H9 (cell line): ENCODE results near the gene CYP24A1. TPM values are rescaled to one million over a fixed set of nuclear protein-coding genes. Genes with fewer than 3 reads are reported as not detected.

Experiments
- DNase-seq: peaks from one replicate; pipeline ENCODE4 v3.0.0-alpha.2; 2017
- H2AFZ ChIP-seq: one replicate; pipeline ENCODE4 v1.6.1; 2013; ENCODE audit warnings: mild to moderate bottlenecking, low read length, control low read depth, moderate library complexity
- H2AK5ac ChIP-seq: 2 replicates; pipeline ENCODE4 v1.6.1; 2013; ENCODE audit warnings: low read length, control low read depth, mixed read lengths; ENCODE audit not compliant: insufficient read length
- H2BK120ac ChIP-seq: one replicate; pipeline ENCODE4 v1.6.1; 2013; ENCODE audit warnings: low read depth, mild to moderate bottlenecking, low read length, control low read depth, inconsistent platforms; ENCODE audit not compliant: poor library complexity, severe bottlenecking
- H2BK12ac ChIP-seq: 2 replicates; pipeline ENCODE4 v1.6.1; 2013; ENCODE audit warnings: low read length, control low read depth, mixed read lengths, low read depth; ENCODE audit not compliant: insufficient read length
- H2BK15ac ChIP-seq: 2 replicates; pipeline ENCODE4 v1.6.1; 2013; ENCODE audit warnings: low read depth, low read length, control low read depth
- H2BK20ac ChIP-seq: one replicate; pipeline ENCODE4 v1.6.1; 2013; ENCODE audit warnings: low read depth, mild to moderate bottlenecking, low read length, control low read depth, inconsistent platforms; ENCODE audit not compliant: poor library complexity, severe bottlenecking
- H2BK5ac ChIP-seq: 2 replicates; pipeline ENCODE4 v1.6.1; 2013; ENCODE audit warnings: low read length, control low read depth, mixed read lengths; ENCODE audit not compliant: insufficient read length
- H3K14ac ChIP-seq: 2 replicates; pipeline ENCODE4 v1.6.1; 2013; ENCODE audit warnings: low read length, control low read depth; ENCODE audit not compliant: insufficient read depth
- H3K18ac ChIP-seq: 2 replicates; pipeline ENCODE4 v1.6.1; 2013; ENCODE audit warnings: low read depth, mild to moderate bottlenecking, mixed read lengths, low read length, control low read depth; ENCODE audit not compliant: insufficient read length
- H3K23ac ChIP-seq: 2 replicates; pipeline ENCODE4 v1.6.1; 2013; ENCODE audit warnings: low read length, control low read depth, mixed read lengths, low read depth; ENCODE audit not compliant: insufficient read length
- H3K23me2 ChIP-seq: 2 replicates; pipeline ENCODE4 v1.6.1; 2013; ENCODE audit warnings: low read depth, mild to moderate bottlenecking, mixed read lengths, low read length, control low read depth; ENCODE audit not compliant: insufficient read length, poor library complexity, severe bottlenecking
- H3K27ac ChIP-seq: 2 replicates; pipeline ENCODE4 v1.5.1; 2013; ENCODE audit warnings: low read length, control low read depth, mixed read lengths, low read depth; ENCODE audit not compliant: insufficient read length
- H3K27me3 ChIP-seq: 2 replicates; pipeline ENCODE4 v1.6.1; 2013; ENCODE audit warnings: low read length, control low read depth, inconsistent platforms; ENCODE audit not compliant: insufficient read depth
- H3K4ac ChIP-seq: 2 replicates; pipeline ENCODE4 v1.6.1; 2013; ENCODE audit warnings: low read depth, mild to moderate bottlenecking, control low read depth, inconsistent platforms, low read length, moderate library complexity
- H3K4me1 ChIP-seq: 2 replicates; pipeline ENCODE4 v1.6.1; 2013; ENCODE audit warnings: low read length, control low read depth, inconsistent platforms; ENCODE audit not compliant: insufficient read depth
- H3K4me2 ChIP-seq: 2 replicates; pipeline ENCODE4 v1.6.1; 2013; ENCODE audit warnings: low read length, control low read depth, mixed read lengths; ENCODE audit not compliant: insufficient read length, insufficient read depth
- H3K56ac ChIP-seq: 2 replicates; pipeline ENCODE4 v1.6.1; 2013; ENCODE audit warnings: low read depth, mild to moderate bottlenecking, mixed read lengths, low read length, control low read depth; ENCODE audit not compliant: insufficient read length
- H3K79me1 ChIP-seq: 2 replicates; pipeline ENCODE4 v1.6.1; 2013; ENCODE audit warnings: low read depth, mild to moderate bottlenecking, moderate library complexity, low read length, control low read depth, inconsistent platforms; ENCODE audit not compliant: insufficient read depth, poor library complexity, severe bottlenecking
- H3K79me2 ChIP-seq: 2 replicates; pipeline ENCODE4 v1.6.1; 2013; ENCODE audit warnings: low read length, control low read depth, inconsistent platforms; ENCODE audit not compliant: insufficient read depth
- H3K9ac ChIP-seq: 2 replicates; pipeline ENCODE4 v1.6.1; 2013; ENCODE audit warnings: low read length, control low read depth, mixed read lengths; ENCODE audit not compliant: insufficient read length; ENCODE audit errors: extremely low read depth
- H3K9me3 ChIP-seq: one replicate; pipeline ENCODE4 v1.6.1; 2013; ENCODE audit warnings: low read depth, low read length, inconsistent platforms; ENCODE audit not compliant: control insufficient read depth
- H3T11ph ChIP-seq: one replicate; pipeline ENCODE4 v1.6.1; 2013; ENCODE audit warnings: mild to moderate bottlenecking, low read length, control low read depth, inconsistent platforms
- H4K20me1 ChIP-seq: one replicate; pipeline ENCODE4 v1.6.1; 2013; ENCODE audit not compliant: control insufficient read depth, insufficient read length, insufficient read depth
- H4K5ac ChIP-seq: 2 replicates; pipeline ENCODE4 v1.6.1; 2013; ENCODE audit warnings: low read depth, mild to moderate bottlenecking, mixed read lengths, low read length, control low read depth; ENCODE audit not compliant: insufficient read length
- H4K8ac ChIP-seq: replicated peaks from 2 replicates; pipeline ENCODE4 v1.6.1; 2013; ENCODE audit warnings: low read length, control low read depth, mixed read lengths, low read depth; ENCODE audit not compliant: insufficient read length
- H4K91ac ChIP-seq: 2 replicates; pipeline ENCODE4 v1.6.1; 2013; ENCODE audit warnings: low read depth, mild to moderate bottlenecking, moderate library complexity, mixed read lengths, low read length, control low read depth; ENCODE audit not compliant: insufficient read length
- H3K27ac Mint-ChIP-seq, 3 experiments: 2 replicates in 2 of 3; 3 replicates in 1 of 3; pipeline ENCODE4 v1.8.0; 2020 to 2021; ENCODE audit warnings: mixed read lengths in 3 of 3, mild to moderate bottlenecking in 1 of 3, moderate library complexity in 1 of 3
- H3K27me3 Mint-ChIP-seq: 2 replicates; pipeline ENCODE4 v1.8.0; 2021; ENCODE audit warnings: low read depth, mild to moderate bottlenecking, moderate library complexity, mixed read lengths
- H3K36me3 Mint-ChIP-seq, 3 experiments: 2 replicates in 2 of 3; 3 replicates in 1 of 3; pipeline ENCODE4 v1.8.0; 2020 to 2021; ENCODE audit warnings: low read depth in 3 of 3, mixed read lengths in 3 of 3; ENCODE audit not compliant: insufficient read depth in 1 of 3
- H3K4me1 Mint-ChIP-seq, 2 experiments: 2 replicates each; pipeline ENCODE4 v1.8.0; 2020; ENCODE audit warnings: mixed read lengths in 2 of 2
- H3K4me3 Mint-ChIP-seq, 2 experiments: 2 replicates in 1 of 2; 3 replicates in 1 of 2; pipeline ENCODE4 v1.8.0; 2020 to 2021; ENCODE audit warnings: mild to moderate bottlenecking in 2 of 2, mixed read lengths in 2 of 2, moderate library complexity in 1 of 2
- H3K9me3 Mint-ChIP-seq, 2 experiments: 2 replicates in 1 of 2; 3 replicates in 1 of 2; pipeline ENCODE4 v1.8.0; 2020; ENCODE audit warnings: mild to moderate bottlenecking in 2 of 2, mixed read lengths in 2 of 2, moderate library complexity in 1 of 2
- WGBS: extraction: QIAGEN DNeasy Blood & Tissue Kit; methylation state at CpG from one replicate; pipeline ENCODE4 v1.1.7; 2013; ENCODE audit warnings: missing lambda C conversion rate, low lambda C conversion rate, mixed read lengths; ENCODE audit not compliant: insufficient read length; ENCODE audit errors: extremely low coverage; 5-methylcytosine and 5-hydroxymethylcytosine counted together
- total RNA-seq: library from RNA; stranded (reverse); gene quantifications from 2 replicates; pipeline ENCODE4 v1.2.1, GENCODE V29; 2021
- TF ChIP-seq, protein P1 (sequence below): fragments of 200-600 bp; sonication (generic); conservative IDR thresholded peaks from 3 replicates; pipeline ENCODE4 v1.8.0; 2021; ENCODE audit warnings: antibody characterized with exemption, mild to moderate bottlenecking

Gene CYP24A1
- total RNA-seq, 1 experiment from 2014 or later: not detected

DNA sequence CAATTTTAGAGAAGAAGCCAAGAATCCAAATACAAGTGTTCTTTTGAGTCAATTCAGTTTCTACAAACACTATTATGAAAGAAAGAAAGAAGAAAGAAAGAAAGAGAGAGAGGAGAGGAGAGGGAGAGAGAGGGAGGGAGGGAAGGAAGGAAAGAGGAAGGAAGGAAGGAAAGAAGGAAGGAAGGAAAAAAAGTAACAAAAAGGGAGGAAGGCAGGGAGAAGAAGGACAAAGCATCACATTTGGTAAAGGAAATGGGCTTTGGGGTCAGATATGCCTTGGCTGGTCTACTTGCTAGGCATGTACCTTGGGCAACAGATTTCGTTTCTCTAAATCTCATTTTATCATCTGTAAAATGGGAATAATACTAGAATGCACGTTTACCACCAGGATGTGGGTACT lies 54.0 kb downstream of the CYP24A1 start:
- Histone ChIP-seq H4K20me1 (no peaks in the 10 kb centered on the region), H3K14ac (no peak overlapping the region), H2BK20ac (no peak overlapping the region), H3K79me1 (no peaks in the 10 kb centered on the region), H3K9ac (no peak overlapping the region), H3K23me2 (no peaks in the 10 kb centered on the region), H3K79me2 (no peaks in the 10 kb centered on the region), H3K23ac (no peak overlapping the region), H3K4ac (no peak overlapping the region), H4K91ac (no peak overlapping the region), H3K27me3 (no peaks in the 10 kb centered on the region), H3K18ac (no peak overlapping the region), H4K8ac (no peak overlapping the region), H3K56ac (no peak overlapping the region), H2BK5ac (no peak overlapping the region), H2BK12ac (no peak overlapping the region), H4K5ac (no peak overlapping the region), H2AK5ac (no peak overlapping the region), H2BK120ac (no peak overlapping the region), H3K4me1 (peaks cover 3% of the 10 kb centered on the region; the same call in 1 of the 2 replicates), H3K9me3 (no peaks in the 10 kb centered on the region), H2AFZ (no peak overlapping the region), H3T11ph (no peak overlapping the region), H3K27ac (no peak overlapping the region), H2BK15ac (no peak overlapping the region), H3K4me2 (no peak overlapping the region)
- no peak overlapping the region for H3K4me3 Mint-ChIP-seq
- peaks cover 16 to 25% of the 10 kb centered on the region in 2 experiments for H3K4me1 Mint-ChIP-seq
- 0 out of 7 replicates have a peak overlapping the region, but pooled peaks of 1 of the 3 experiments have one; percentile 1 for H3K27ac Mint-ChIP-seq
- WGBS: no CpG with 5 or more reads among the region's 2 CpGs
- TF ChIP-seq, protein P1, sequence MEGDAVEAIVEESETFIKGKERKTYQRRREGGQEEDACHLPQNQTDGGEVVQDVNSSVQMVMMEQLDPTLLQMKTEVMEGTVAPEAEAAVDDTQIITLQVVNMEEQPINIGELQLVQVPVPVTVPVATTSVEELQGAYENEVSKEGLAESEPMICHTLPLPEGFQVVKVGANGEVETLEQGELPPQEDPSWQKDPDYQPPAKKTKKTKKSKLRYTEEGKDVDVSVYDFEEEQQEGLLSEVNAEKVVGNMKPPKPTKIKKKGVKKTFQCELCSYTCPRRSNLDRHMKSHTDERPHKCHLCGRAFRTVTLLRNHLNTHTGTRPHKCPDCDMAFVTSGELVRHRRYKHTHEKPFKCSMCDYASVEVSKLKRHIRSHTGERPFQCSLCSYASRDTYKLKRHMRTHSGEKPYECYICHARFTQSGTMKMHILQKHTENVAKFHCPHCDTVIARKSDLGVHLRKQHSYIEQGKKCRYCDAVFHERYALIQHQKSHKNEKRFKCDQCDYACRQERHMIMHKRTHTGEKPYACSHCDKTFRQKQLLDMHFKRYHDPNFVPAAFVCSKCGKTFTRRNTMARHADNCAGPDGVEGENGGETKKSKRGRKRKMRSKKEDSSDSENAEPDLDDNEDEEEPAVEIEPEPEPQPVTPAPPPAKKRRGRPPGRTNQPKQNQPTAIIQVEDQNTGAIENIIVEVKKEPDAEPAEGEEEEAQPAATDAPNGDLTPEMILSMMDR: no peak
- H3K36me3 Mint-ChIP-seq: no peaks in the 10 kb centered on the region
- DNase-seq: no peak
- no peaks in the 10 kb centered on the region for H3K9me3 Mint-ChIP-seq
- H3K27me3 Mint-ChIP-seq: no peaks in the 10 kb centered on the region
